ENCODE measurements around the gene DACT1. TPM values are rescaled to one million over a fixed set of nuclear protein-coding genes. Genes with fewer than 3 reads are reported as not detected.

Gene DACT1
- total and polyA plus RNA-seq, 8 donors: 0.69 to 7.5 (median 1.1) TPM

DNA sequence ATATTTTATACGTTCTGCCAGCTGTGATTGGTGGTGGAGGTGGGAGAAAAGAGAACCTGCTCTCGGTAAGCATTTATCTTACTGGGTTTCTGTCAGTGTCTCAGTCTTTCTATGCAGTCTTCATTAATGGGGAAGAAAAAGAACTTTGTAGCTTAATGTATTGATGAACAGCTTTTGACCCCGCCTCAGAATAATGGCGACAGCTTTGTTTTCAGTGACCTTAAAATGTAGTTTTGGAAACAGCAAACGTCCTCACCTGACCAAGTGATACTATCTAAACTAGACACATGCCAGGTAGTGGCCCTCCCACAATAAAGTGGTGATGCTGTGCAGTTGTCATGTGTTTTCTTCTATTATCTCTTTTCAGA is 1.4 kb downstream of the DACT1 start:
- TF ChIP-seq, protein P1, sequence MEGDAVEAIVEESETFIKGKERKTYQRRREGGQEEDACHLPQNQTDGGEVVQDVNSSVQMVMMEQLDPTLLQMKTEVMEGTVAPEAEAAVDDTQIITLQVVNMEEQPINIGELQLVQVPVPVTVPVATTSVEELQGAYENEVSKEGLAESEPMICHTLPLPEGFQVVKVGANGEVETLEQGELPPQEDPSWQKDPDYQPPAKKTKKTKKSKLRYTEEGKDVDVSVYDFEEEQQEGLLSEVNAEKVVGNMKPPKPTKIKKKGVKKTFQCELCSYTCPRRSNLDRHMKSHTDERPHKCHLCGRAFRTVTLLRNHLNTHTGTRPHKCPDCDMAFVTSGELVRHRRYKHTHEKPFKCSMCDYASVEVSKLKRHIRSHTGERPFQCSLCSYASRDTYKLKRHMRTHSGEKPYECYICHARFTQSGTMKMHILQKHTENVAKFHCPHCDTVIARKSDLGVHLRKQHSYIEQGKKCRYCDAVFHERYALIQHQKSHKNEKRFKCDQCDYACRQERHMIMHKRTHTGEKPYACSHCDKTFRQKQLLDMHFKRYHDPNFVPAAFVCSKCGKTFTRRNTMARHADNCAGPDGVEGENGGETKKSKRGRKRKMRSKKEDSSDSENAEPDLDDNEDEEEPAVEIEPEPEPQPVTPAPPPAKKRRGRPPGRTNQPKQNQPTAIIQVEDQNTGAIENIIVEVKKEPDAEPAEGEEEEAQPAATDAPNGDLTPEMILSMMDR (IDR thresholded peaks at IDR 0.05): no peak
- no peaks in the 10 kb centered on the region for H3K36me3 ChIP-seq
- WGBS, 2 donors: 15 to 20% methylated on average over 5 of the region's 5 CpGs
- DNase-seq (no peak), FAIRE-seq (no peak), ATAC-seq (no peak)
- intact Hi-C loops (cut with DNase I): no loop called here
- peaks cover 7 to 16% (median 14%) of the 10 kb centered on the region in 3 donors for H3K4me1 ChIP-seq
- H3K4me3 ChIP-seq: peak overlapping the region in 3 of 4 donors; percentile 44 to 81 (median 66)
- peaks cover 0 to 6% (median 0%) of the 10 kb centered on the region in 4 donors for H3K27me3 ChIP-seq
- no peak overlapping the region for H3K27ac ChIP-seq
- H3K9me3 ChIP-seq: no peaks in the 10 kb centered on the region

GRCh38 chr14:58639842-58640484 is 2.2 kb downstream of the DACT1 start:
- DNase-seq (peak in 3 of 6 donors; percentile 17 to 35 (median 22)), FAIRE-seq (no peak), ATAC-seq (peak in 3 of 4 donors; percentile 59 to 65 (median 59))
- intact Hi-C loops (cut with DNase I): no loop called here
- peaks cover 7 to 16% (median 14%) of the 10 kb centered on the region in 3 donors for H3K4me1 ChIP-seq
- no peaks in the 10 kb centered on the region for H3K36me3 ChIP-seq
- peaks cover 0 to 6% (median 0%) of the 10 kb centered on the region in 4 donors for H3K27me3 ChIP-seq
- 24 to 26% methylated on average over 5 of the region's 5 CpGs for WGBS, 2 donors
- H3K9me3 ChIP-seq: no peaks in the 10 kb centered on the region
- TF ChIP-seq, protein P1 (IDR thresholded peaks at IDR 0.05): peak in 3 of 4 donors; percentile 19 to 31 (median 23)
- H3K27ac ChIP-seq: no peak overlapping the region
- H3K4me3 ChIP-seq: peak overlapping the region in 1 of 4 donors; percentile 81

DNA sequence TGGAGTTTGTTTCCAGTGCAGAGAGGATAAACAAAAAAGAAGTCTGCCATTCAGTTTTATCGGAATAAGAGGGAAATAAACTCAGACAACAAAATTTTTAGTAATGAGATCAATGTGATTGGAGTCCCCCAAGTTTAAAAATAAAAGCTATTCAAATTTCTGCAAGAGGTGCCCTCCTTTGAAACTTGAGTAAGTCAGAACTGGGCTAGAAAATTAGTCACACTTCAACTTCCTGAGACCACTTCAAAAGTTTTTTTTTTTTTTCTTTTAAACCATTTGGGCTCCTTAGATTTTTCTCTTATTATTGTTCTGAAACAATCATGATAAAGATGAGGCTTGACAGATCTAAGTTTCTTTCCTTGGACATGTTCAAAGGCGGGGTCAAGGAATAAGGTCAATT is 3.2 kb downstream of the DACT1 start:
- intact Hi-C loops (cut with DNase I): no loop called here

GRCh38 chr14:58641509-58641908 is 3.7 kb downstream of the DACT1 start:
- ATAC-seq (no peak), DNase-seq (no peak), FAIRE-seq (no peak)
- Histone ChIP-seq H3K9me3 (no peaks in the 10 kb centered on the region), H3K4me3 (no peak overlapping the region), H3K27ac (no peak overlapping the region), H3K36me3 (no peaks in the 10 kb centered on the region), H3K27me3 (peaks cover 0 to 6% (median 0%) of the 10 kb centered on the region in 4 donors), H3K4me1 (peaks cover 7 to 14% (median 12%) of the 10 kb centered on the region in 3 donors)
- intact Hi-C loops (cut with DNase I): no loop called here
- TF ChIP-seq, protein P1 (IDR thresholded peaks at IDR 0.05): no peak
- WGBS, 2 donors: 85 to 88% methylated on average over 5 of the region's 5 CpGs

More for the DNA sequence above, 3.2 kb downstream of the DACT1 start:
- Histone ChIP-seq H3K27ac (no peak overlapping the region), H3K27me3 (peaks cover 0 to 6% (median 0%) of the 10 kb centered on the region in 4 donors), H3K36me3 (no peaks in the 10 kb centered on the region), H3K4me1 (peaks cover 7 to 15% (median 14%) of the 10 kb centered on the region in 3 donors), H3K4me3 (no peak overlapping the region), H3K9me3 (no peaks in the 10 kb centered on the region)
- ATAC-seq (no peak), DNase-seq (no peak), FAIRE-seq (no peak)
- 86 to 87% methylated on average over 2 of the region's 2 CpGs for WGBS, 2 donors
- TF ChIP-seq, protein P1 (IDR thresholded peaks at IDR 0.05): no peak

- no peak overlapping the region for H3K4me3 ChIP-seq
- H3K36me3 ChIP-seq: no peaks in the 10 kb centered on the region
- DNase-seq (no peak), FAIRE-seq (no peak), ATAC-seq (no peak)
- H3K9me3 ChIP-seq: no peaks in the 10 kb centered on the region
- intact Hi-C loops (cut with DNase I): no loop called here
- WGBS, 2 donors: 63% methylated on average over 1 of the region's 1 CpG
- peaks cover 7 to 13% (median 12%) of the 10 kb centered on the region in 3 donors for H3K4me1 ChIP-seq
- H3K27me3 ChIP-seq: peaks cover 0 to 6% (median 0%) of the 10 kb centered on the region in 4 donors
- no peak overlapping the region for H3K27ac ChIP-seq
- TF ChIP-seq, protein P1 (IDR thresholded peaks at IDR 0.05): no peak
Observed at GRCh38 chr14:58643366-58643765, 5.6 kb downstream of the DACT1 start.
